Endodermal cell (in vitro differentiated cells): ENCODE results near the gene PPIL1. TPM values are rescaled to one million over a fixed set of nuclear protein-coding genes. Genes with fewer than 3 reads are reported as not detected.

ENCODE experiments used
- DNase-seq: peaks from one replicate; pipeline ENCODE4 v3.0.0-alpha.2; 2017
- H3K27ac ChIP-seq: 2 replicates; pipeline ENCODE4 v1.5.1; 2013; ENCODE audit warnings: mild to moderate bottlenecking, low read depth, low read length, moderate library complexity
- H3K27me3 ChIP-seq: 2 replicates; pipeline ENCODE4 v1.6.1; 2013; ENCODE audit warnings: mild to moderate bottlenecking, low read length, moderate library complexity; ENCODE audit not compliant: insufficient read depth, control insufficient read depth, poor library complexity, severe bottlenecking
- H3K36me3 ChIP-seq: 2 replicates; pipeline ENCODE4 v1.7.0; 2013; ENCODE audit warnings: mild to moderate bottlenecking, low read length, moderate library complexity; ENCODE audit not compliant: control insufficient read depth, insufficient read depth
- H3K4me1 ChIP-seq: one replicate; pipeline ENCODE4 v1.7.0; 2013; ENCODE audit warnings: low read length; ENCODE audit not compliant: control insufficient read depth, insufficient read depth
- H3K4me3 ChIP-seq: 2 replicates; pipeline ENCODE4 v1.5.1; 2013; ENCODE audit warnings: mild to moderate bottlenecking, low read length, moderate library complexity
- H3K9ac ChIP-seq: 2 replicates; pipeline ENCODE4 v1.6.1; 2013; ENCODE audit warnings: mild to moderate bottlenecking, low read length, moderate library complexity; ENCODE audit not compliant: poor library complexity, severe bottlenecking; ENCODE audit errors: extremely low read depth
- H3K9me3 ChIP-seq: 2 replicates; pipeline ENCODE4 v1.6.1; 2013; ENCODE audit warnings: mild to moderate bottlenecking, low read length, moderate library complexity; ENCODE audit not compliant: control insufficient read depth
- H3K27ac Mint-ChIP-seq: 2 replicates; pipeline ENCODE4 v1.8.0; 2020; ENCODE audit warnings: mixed read lengths
- H3K27me3 Mint-ChIP-seq: 2 replicates; pipeline ENCODE4 v1.8.0; 2021; ENCODE audit warnings: mild to moderate bottlenecking, mixed read lengths; ENCODE audit not compliant: insufficient read depth
- H3K36me3 Mint-ChIP-seq: 2 replicates; pipeline ENCODE4 v1.8.0; 2020; ENCODE audit warnings: low read depth, mixed read lengths
- H3K4me1 Mint-ChIP-seq: 2 replicates; pipeline ENCODE4 v1.8.0; 2020; ENCODE audit warnings: mixed read lengths
- H3K4me3 Mint-ChIP-seq: 2 replicates; pipeline ENCODE4 v1.8.0; 2020; ENCODE audit warnings: mild to moderate bottlenecking, moderate library complexity, mixed read lengths
- H3K9me3 Mint-ChIP-seq: 2 replicates; pipeline ENCODE4 v1.8.0; 2020; ENCODE audit warnings: mild to moderate bottlenecking, mixed read lengths
- WGBS, 2 experiments: methylation state at CpG; one replicate each; pipeline versions ENCODE4 v1.1.5 to v1.1.7; 2013; ENCODE audit warnings: missing lambda C conversion rate in 2 of 2, mixed read lengths in 1 of 2; ENCODE audit not compliant: insufficient coverage in 1 of 2, insufficient read length in 1 of 2; 5-methylcytosine and 5-hydroxymethylcytosine counted together
- long read RNA-seq, 4 experiments: library from polyadenylated mRNA in 2 of 4; library from RNA in 1 of 4; library from capped mRNA in 1 of 4; stranded (forward) in 3 of 4; unstranded in 1 of 4; transcript quantifications; one replicate each; pipeline ENCODE4 v2.0.0, GENCODE V29; 2020 to 2021; ENCODE audit warnings: inconsistent platforms in 1 of 4
- polyA plus RNA-seq, 2 experiments: library from polyadenylated mRNA; stranded (reverse); fragments of 50-300 nt; gene quantifications; one replicate each; pipeline ENCODE4 v1.2.3, GENCODE V29; 2013
- total RNA-seq, 2 donors: library from RNA; stranded (reverse); fragmentation: NEBNext Ultra II Directional in 1 of 2; extraction: Animal tissue kit (Norgen Biotek cat#: 25700) in 1 of 2; gene quantifications; 2 replicates in 1 of 2; 3 replicates in 1 of 2; pipeline ENCODE4 v1.2.1, GENCODE V29; 2021
- TF ChIP-seq, protein P1 (sequence below): fragments of 200-600 bp; sonication (generic); conservative IDR thresholded peaks from 2 replicates; pipeline ENCODE4 v1.5.0; 2021; ENCODE audit warnings: antibody characterized with exemption, mild to moderate bottlenecking

PPIL1 gene
- total RNA-seq, result 10 to 100 TPM; 36.7 to 53.3 TPM
- 68.5 TPM for polyA plus RNA-seq (2013, experiment 1 of 2)
- 66.8 TPM for polyA plus RNA-seq (2013, experiment 2 of 2)
- long read RNA-seq, experiment 1, transcript PPIL1-201 (4 exons, 1,739 nt), result major isoform, 25 of 37 reads
- long read RNA-seq, experiment 1, partial matches to known transcripts, result 2 of 37 reads
- long read RNA-seq, experiment 1, other reads (novel, unspliced or antisense), result 10 of 37 reads
- long read RNA-seq, experiment 2, transcript PPIL1-201 (4 exons, 1,739 nt), result major isoform, 37 of 40 reads
- long read RNA-seq, experiment 2, partial matches to known transcripts, result 3 of 40 reads
- long read RNA-seq, experiment 2, other reads (novel, unspliced or antisense), result 0 of 40 reads
- long read RNA-seq, experiment 3, transcript PPIL1-201 (4 exons, 1,739 nt), result major isoform, 233 of 239 reads
- long read RNA-seq, experiment 3, partial matches to known transcripts, result 3 of 239 reads
- long read RNA-seq, experiment 3, other reads (novel, unspliced or antisense), result 3 of 239 reads
- long read RNA-seq, experiment 4, transcript PPIL1-201 (4 exons, 1,739 nt), result major isoform, 196 of 225 reads
- long read RNA-seq, experiment 4, partial matches to known transcripts, result 29 of 225 reads
- long read RNA-seq, experiment 4, other reads (novel, unspliced or antisense), result 0 of 225 reads

GRCh38 chr6:36874443-36875249, at the start of gene PPIL1:
Gene PPIL1, minus strand, starts transcription at chr6:36874803. Its CDS starts 31 bp downstream, at chr6:36874772.
- WGBS, 2 experiments, result 0 to 1% methylated on average over 25 to 52 of the region's 54 CpGs
- H3K27ac Mint-ChIP-seq, result peak within 1 kb of the TSS; percentile 99
- Histone ChIP-seq H3K4me1 (no peaks in the 10 kb centered on the region), H3K27ac (peak within 1 kb of the TSS; percentile 84), H3K4me3 (peak within 1 kb of the TSS; percentile 97), H3K9ac (peak within 1 kb of the TSS; percentile 74), H3K27me3 (peaks cover 16% of the 10 kb centered on the region), H3K36me3 (peaks cover 21% of the 10 kb centered on the region), H3K9me3 (no peaks in the 10 kb centered on the region)
- peak within 1 kb of the TSS; percentile 87 for H3K4me3 Mint-ChIP-seq
- peaks cover 15% of the 10 kb centered on the region for H3K36me3 Mint-ChIP-seq
- H3K27me3 Mint-ChIP-seq, result peaks cover 26% of the 10 kb centered on the region
- no peaks in the 10 kb centered on the region for H3K9me3 Mint-ChIP-seq
- TF ChIP-seq, protein P1, sequence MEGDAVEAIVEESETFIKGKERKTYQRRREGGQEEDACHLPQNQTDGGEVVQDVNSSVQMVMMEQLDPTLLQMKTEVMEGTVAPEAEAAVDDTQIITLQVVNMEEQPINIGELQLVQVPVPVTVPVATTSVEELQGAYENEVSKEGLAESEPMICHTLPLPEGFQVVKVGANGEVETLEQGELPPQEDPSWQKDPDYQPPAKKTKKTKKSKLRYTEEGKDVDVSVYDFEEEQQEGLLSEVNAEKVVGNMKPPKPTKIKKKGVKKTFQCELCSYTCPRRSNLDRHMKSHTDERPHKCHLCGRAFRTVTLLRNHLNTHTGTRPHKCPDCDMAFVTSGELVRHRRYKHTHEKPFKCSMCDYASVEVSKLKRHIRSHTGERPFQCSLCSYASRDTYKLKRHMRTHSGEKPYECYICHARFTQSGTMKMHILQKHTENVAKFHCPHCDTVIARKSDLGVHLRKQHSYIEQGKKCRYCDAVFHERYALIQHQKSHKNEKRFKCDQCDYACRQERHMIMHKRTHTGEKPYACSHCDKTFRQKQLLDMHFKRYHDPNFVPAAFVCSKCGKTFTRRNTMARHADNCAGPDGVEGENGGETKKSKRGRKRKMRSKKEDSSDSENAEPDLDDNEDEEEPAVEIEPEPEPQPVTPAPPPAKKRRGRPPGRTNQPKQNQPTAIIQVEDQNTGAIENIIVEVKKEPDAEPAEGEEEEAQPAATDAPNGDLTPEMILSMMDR, result no peak
- DNase-seq, result peak; percentile 92
- H3K4me1 Mint-ChIP-seq, result peaks cover 13% of the 10 kb centered on the region

- Mint-ChIP-seq H3K4me3 (no peak overlapping the region), H3K27ac (no peak overlapping the region)
These were observed 49.5 kb upstream of the PPIL1 start for GRCh38 chr6:36924131-36924530.

DNA sequence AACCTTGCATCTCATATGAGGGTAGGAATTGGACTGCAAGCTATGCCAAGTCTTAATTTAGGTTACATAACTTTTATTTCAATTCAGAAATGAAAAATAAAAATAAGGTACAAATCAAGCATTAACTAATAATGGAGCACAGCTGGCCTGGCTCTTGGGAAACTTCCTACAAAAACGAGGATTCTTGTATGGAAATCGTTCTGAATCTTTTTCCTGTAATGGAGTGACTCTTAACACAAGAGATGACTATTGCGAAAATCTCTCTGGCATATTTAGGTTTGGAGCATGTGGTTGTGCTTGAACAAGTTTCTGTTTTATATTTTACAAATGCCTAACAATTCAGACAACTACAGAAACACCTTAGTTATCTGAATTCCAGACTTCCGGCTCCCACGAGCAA, 45.9 kb upstream of the PPIL1 start:
- DNase-seq, result no peak
- H3K36me3 ChIP-seq, result no peaks in the 10 kb centered on the region
- WGBS, 2 experiments, result 93 to 97% methylated on average over 4 to 5 of the region's 5 CpGs
- H3K4me1 ChIP-seq, result no peaks in the 10 kb centered on the region
- no peak overlapping the region for H3K9ac ChIP-seq
- Mint-ChIP-seq H3K4me3 (no peak overlapping the region), H3K9me3 (no peaks in the 10 kb centered on the region), H3K36me3 (peaks cover 3% of the 10 kb centered on the region), H3K4me1 (no peaks in the 10 kb centered on the region), H3K27ac (no peak overlapping the region), H3K27me3 (no peaks in the 10 kb centered on the region)
- no peak overlapping the region for H3K27ac ChIP-seq
- H3K9me3 ChIP-seq, result no peaks in the 10 kb centered on the region
- TF ChIP-seq, protein P1, result no peak
- no peaks in the 10 kb centered on the region for H3K27me3 ChIP-seq
- no peak overlapping the region for H3K4me3 ChIP-seq

More at GRCh38 chr6:36924131-36924530, 49.5 kb upstream of the PPIL1 start:
- Mint-ChIP-seq H3K27me3 (peaks cover 8% of the 10 kb centered on the region), H3K36me3 (peaks cover 3% of the 10 kb centered on the region), H3K9me3 (no peaks in the 10 kb centered on the region), H3K4me1 (peaks cover 6% of the 10 kb centered on the region)
- H3K9ac ChIP-seq, result no peak overlapping the region
- H3K27me3 ChIP-seq, result no peaks in the 10 kb centered on the region
- no peaks in the 10 kb centered on the region for H3K36me3 ChIP-seq
- H3K9me3 ChIP-seq, result no peaks in the 10 kb centered on the region
- no peak overlapping the region for H3K27ac ChIP-seq
- DNase-seq, result no peak
- H3K4me3 ChIP-seq, result no peak overlapping the region
- 96% methylated on average over 4 of the region's 4 CpGs; no CpG with 5 or more reads in 1 of the 2 experiments for WGBS, 2 experiments
- TF ChIP-seq, protein P1, result no peak
- no peaks in the 10 kb centered on the region for H3K4me1 ChIP-seq
